ENCODE results near the gene NKTR.

DNA sequence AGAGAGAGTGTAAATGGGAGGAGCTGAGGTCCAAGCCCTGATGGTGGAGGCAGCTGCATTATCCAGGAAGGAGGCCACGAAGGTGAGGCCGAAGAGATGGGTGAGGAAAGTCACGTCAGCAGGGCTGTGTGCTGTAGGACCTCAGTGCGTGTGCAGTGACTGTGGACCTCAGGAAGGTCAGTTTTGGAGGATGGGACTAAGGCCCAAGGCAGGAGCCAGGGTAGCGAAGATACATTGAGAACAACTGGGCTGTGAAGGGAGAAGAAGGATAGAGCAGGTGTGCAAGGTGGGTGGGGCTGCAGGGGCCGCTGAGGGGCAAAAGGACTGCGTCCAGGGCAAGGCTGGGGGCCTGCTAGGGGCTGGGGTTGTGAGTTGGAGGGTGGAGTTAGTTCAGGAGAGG, 89.7 kb downstream of the NKTR start:
- TF ChIP-seq, protein P1, sequence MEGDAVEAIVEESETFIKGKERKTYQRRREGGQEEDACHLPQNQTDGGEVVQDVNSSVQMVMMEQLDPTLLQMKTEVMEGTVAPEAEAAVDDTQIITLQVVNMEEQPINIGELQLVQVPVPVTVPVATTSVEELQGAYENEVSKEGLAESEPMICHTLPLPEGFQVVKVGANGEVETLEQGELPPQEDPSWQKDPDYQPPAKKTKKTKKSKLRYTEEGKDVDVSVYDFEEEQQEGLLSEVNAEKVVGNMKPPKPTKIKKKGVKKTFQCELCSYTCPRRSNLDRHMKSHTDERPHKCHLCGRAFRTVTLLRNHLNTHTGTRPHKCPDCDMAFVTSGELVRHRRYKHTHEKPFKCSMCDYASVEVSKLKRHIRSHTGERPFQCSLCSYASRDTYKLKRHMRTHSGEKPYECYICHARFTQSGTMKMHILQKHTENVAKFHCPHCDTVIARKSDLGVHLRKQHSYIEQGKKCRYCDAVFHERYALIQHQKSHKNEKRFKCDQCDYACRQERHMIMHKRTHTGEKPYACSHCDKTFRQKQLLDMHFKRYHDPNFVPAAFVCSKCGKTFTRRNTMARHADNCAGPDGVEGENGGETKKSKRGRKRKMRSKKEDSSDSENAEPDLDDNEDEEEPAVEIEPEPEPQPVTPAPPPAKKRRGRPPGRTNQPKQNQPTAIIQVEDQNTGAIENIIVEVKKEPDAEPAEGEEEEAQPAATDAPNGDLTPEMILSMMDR (IDR thresholded peaks at IDR 0.05; ENCODE audit: insufficient read depth, low read length) = no peak
- TF ChIP-seq POLR2AphosphoS5 (IDR thresholded peaks at IDR 0.05; ENCODE audit: low read depth) (no peak), GABPA (IDR thresholded peaks at IDR 0.05; ENCODE audit: low read depth) (no peak)
- TF ChIP-seq, protein P2, sequence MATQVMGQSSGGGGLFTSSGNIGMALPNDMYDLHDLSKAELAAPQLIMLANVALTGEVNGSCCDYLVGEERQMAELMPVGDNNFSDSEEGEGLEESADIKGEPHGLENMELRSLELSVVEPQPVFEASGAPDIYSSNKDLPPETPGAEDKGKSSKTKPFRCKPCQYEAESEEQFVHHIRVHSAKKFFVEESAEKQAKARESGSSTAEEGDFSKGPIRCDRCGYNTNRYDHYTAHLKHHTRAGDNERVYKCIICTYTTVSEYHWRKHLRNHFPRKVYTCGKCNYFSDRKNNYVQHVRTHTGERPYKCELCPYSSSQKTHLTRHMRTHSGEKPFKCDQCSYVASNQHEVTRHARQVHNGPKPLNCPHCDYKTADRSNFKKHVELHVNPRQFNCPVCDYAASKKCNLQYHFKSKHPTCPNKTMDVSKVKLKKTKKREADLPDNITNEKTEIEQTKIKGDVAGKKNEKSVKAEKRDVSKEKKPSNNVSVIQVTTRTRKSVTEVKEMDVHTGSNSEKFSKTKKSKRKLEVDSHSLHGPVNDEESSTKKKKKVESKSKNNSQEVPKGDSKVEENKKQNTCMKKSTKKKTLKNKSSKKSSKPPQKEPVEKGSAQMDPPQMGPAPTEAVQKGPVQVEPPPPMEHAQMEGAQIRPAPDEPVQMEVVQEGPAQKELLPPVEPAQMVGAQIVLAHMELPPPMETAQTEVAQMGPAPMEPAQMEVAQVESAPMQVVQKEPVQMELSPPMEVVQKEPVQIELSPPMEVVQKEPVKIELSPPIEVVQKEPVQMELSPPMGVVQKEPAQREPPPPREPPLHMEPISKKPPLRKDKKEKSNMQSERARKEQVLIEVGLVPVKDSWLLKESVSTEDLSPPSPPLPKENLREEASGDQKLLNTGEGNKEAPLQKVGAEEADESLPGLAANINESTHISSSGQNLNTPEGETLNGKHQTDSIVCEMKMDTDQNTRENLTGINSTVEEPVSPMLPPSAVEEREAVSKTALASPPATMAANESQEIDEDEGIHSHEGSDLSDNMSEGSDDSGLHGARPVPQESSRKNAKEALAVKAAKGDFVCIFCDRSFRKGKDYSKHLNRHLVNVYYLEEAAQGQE (IDR thresholded peaks at IDR 0.05; ENCODE audit: insufficient replicate concordance, low read depth) = no peak
